Lung (tissue), 12 donors: Measurements from ENCODE around the gene PEX14. TPM values are rescaled to one million over a fixed set of nuclear protein-coding genes. Genes with fewer than 3 reads are reported as not detected.
"Not testable (repeated sequence)": the region's sequence is repeated elsewhere in the genome, so short reads cannot be mapped to it uniquely, and the experiment has no call there.

ENCODE experiments used
- ATAC-seq: fragments of 200-7000 bp; cut with Tn5 transposase; one replicate; pipeline ENCODE4 v1.9.1; 2020; ENCODE audit warnings: moderate number of reproducible peaks; ENCODE audit not compliant: insufficient read depth, low FRiP score
- DNase-seq, 3 donors: peaks; one replicate each; pipeline ENCODE4 v3.0.0-alpha.2; 2013 to 2017
- H3K27ac ChIP-seq, 2 donors: one replicate each; pipeline ENCODE4 v1.5.1; 2013; ENCODE audit warnings: mild to moderate bottlenecking in 2 of 2, moderate library complexity in 2 of 2, control low read depth in 1 of 2, inconsistent platforms in 1 of 2, low read depth in 1 of 2, low read length in 1 of 2
- H3K27me3 ChIP-seq, 3 donors: one replicate each; pipeline ENCODE4 v1.5.1; 2013; ENCODE audit warnings: low read length in 2 of 3; ENCODE audit not compliant: control insufficient read depth in 3 of 3, insufficient read depth in 3 of 3
- H3K36me3 ChIP-seq, 4 donors: one replicate each; pipeline ENCODE4 v1.5.1; 2013; ENCODE audit warnings: low read length in 4 of 4, mild to moderate bottlenecking in 1 of 4, moderate library complexity in 1 of 4; ENCODE audit not compliant: control insufficient read depth in 4 of 4, insufficient read depth in 4 of 4
- H3K4me1 ChIP-seq, 5 donors: one replicate each; pipeline ENCODE4 v1.5.1; 2013; ENCODE audit warnings: low read length in 5 of 5, mild to moderate bottlenecking in 2 of 5, moderate library complexity in 1 of 5; ENCODE audit not compliant: control insufficient read depth in 5 of 5, insufficient read depth in 5 of 5
- H3K4me3 ChIP-seq: one replicate; pipeline ENCODE4 v1.5.1; 2013; ENCODE audit warnings: mild to moderate bottlenecking, control low read depth, moderate library complexity
- H3K9ac ChIP-seq, 2 donors: one replicate each; pipeline ENCODE4 v1.5.1; 2013; ENCODE audit warnings: low read length in 2 of 2, control low read depth in 1 of 2; ENCODE audit not compliant: insufficient read depth in 1 of 2
- H3K9me3 ChIP-seq, 4 donors: one replicate each; pipeline ENCODE4 v1.5.1; 2013; ENCODE audit warnings: low read length in 3 of 4, mild to moderate bottlenecking in 1 of 4, moderate library complexity in 1 of 4; ENCODE audit not compliant: control insufficient read depth in 4 of 4, insufficient read depth in 3 of 4
- WGBS, 2 donors: extraction: QIAGEN DNeasy Blood & Tissue Kit; methylation state at CpG; one replicate each; pipeline ENCODE4 v1.1.7; 2013; 5-methylcytosine and 5-hydroxymethylcytosine counted together
- polyA plus RNA-seq, 2 donors: library from polyadenylated mRNA; stranded (reverse); fragments of 200-250 nt; gene quantifications; one replicate each; pipeline ENCODE4 v1.2.1, GENCODE V29; 2013
- total RNA-seq, 2 donors: library from RNA; depleted of rRNA in 1 of 2; stranded (reverse); fragments of >200 nt in 1 of 2; gene quantifications; one replicate each; pipeline ENCODE4 v1.2.1, GENCODE V29; 2014 to 2021
- TF ChIP-seq, protein P1 (sequence below): IDR thresholded peaks from 2 replicates; pipeline ENCODE4 v1.5.1; 2012; ENCODE audit warnings: mild to moderate bottlenecking; ENCODE audit errors: control extremely low read depth, extremely low read depth
- donor health status: control.
- donor health status: control.
- donor health status: Bipolar disorder and iron deficiency.
- donor health status: healthy.
- donor health status: DM: yes; HTN: yes; CAD: no.

Gene PEX14
- total and polyA plus RNA-seq, 4 donors, result 18.1 to 29.2 (median 20.8) TPM

DNA sequence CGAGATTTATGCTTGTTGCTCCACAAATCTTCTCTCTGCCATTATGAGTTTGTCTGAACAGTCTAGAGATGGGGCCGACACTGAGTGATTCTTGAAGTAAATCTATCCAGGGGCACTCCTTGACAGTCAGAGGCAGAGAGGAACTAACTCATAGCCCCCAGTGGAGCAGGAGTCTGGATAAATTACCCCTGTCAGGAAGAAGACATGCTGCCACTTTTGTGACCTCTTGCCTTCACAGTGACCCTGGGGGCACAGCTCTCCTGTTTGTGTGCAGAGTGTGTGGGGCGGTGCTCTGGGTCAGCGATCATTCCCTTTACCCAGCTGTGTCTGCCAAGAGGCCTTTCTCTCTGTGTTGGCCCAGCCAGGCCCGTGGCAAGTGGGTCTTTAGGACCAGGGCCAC is 29.5 kb downstream of the PEX14 start:
- TF ChIP-seq, protein P1, sequence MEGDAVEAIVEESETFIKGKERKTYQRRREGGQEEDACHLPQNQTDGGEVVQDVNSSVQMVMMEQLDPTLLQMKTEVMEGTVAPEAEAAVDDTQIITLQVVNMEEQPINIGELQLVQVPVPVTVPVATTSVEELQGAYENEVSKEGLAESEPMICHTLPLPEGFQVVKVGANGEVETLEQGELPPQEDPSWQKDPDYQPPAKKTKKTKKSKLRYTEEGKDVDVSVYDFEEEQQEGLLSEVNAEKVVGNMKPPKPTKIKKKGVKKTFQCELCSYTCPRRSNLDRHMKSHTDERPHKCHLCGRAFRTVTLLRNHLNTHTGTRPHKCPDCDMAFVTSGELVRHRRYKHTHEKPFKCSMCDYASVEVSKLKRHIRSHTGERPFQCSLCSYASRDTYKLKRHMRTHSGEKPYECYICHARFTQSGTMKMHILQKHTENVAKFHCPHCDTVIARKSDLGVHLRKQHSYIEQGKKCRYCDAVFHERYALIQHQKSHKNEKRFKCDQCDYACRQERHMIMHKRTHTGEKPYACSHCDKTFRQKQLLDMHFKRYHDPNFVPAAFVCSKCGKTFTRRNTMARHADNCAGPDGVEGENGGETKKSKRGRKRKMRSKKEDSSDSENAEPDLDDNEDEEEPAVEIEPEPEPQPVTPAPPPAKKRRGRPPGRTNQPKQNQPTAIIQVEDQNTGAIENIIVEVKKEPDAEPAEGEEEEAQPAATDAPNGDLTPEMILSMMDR, result no peak
- WGBS, 2 donors, result 60 to 65% methylated on average over 5 of the region's 5 CpGs
- no peak overlapping the region for H3K9ac ChIP-seq
- no peaks in the 10 kb centered on the region for H3K36me3 ChIP-seq
- no peak for DNase-seq
- no peaks in the 10 kb centered on the region for H3K9me3 ChIP-seq
- no peak overlapping the region for H3K27ac ChIP-seq
- no peak overlapping the region for H3K4me3 ChIP-seq
- H3K27me3 ChIP-seq, result no peaks in the 10 kb centered on the region
- peaks cover 0 to 2% (median 0%) of the 10 kb centered on the region in 5 donors for H3K4me1 ChIP-seq
- no peak for ATAC-seq

DNA sequence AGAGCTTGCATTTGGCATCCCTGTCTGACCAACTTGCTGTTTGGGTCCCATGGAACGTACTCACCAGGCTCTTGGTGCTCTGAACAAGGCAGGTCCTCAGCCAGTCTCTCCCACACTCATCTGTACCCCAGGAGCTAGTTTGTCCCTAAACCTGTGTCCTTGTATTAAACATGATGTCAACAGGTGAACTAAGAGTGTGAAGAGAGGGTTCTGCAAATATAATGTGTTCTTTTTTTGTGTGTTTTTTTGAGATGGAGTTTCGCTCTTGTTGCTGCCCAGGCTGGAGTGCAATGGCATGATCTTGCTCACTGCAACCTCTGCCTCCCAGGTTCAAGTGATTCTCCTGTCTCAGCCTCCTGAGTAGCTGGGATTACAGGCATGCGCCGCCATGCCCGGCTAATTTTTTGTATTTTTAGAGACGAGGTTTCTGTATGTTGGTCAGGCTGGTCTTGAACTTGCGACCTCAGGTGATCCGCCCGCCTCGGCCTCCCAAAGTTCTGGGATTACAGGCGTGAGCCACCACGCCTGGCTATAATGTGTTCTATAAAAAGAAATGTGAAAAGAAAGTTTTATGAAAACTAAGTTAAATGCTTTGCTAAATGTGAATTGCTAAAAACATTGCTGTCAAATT is 31.4 kb downstream of the PEX14 start:
- H3K27me3 ChIP-seq, H3K4me3 ChIP-seq, ATAC-seq, H3K27ac ChIP-seq, H3K9me3 ChIP-seq, DNase-seq, H3K9ac ChIP-seq, H3K36me3 ChIP-seq: not testable (repeated sequence)
- 94 to 96% methylated on average over 12 of the region's 12 CpGs for WGBS, 2 donors
- H3K4me1 ChIP-seq, result peaks cover 0 to 14% (median 8%) of the 10 kb centered on the region in 5 donors

DNA sequence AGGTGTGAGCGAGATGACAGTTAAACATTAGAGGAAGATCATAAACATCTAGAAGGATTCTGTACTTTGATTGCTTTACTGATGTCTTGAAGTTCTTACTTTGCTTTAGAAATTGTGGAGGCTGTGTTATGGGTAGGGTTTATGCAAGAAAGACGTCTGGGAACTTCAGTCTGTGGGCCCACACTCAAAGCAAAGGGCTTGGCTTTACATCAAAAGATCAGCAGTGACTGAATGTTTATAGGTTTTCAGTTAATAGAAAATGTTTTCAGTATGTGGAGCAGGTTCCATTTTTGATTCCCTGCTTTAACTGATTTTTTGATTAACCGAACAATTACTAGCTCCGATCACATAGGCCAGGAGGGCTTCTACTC is 31.9 kb downstream of the PEX14 start:
- TF ChIP-seq, protein P1, result no peak
- DNase-seq (no peak), ATAC-seq (no peak)
- Histone ChIP-seq H3K36me3 (no peaks in the 10 kb centered on the region), H3K27ac (no peak overlapping the region), H3K4me1 (peaks cover 0 to 19% (median 8%) of the 10 kb centered on the region in 5 donors), H3K27me3 (no peaks in the 10 kb centered on the region), H3K4me3 (no peak overlapping the region), H3K9me3 (no peaks in the 10 kb centered on the region), H3K9ac (no peak overlapping the region)
- 71% methylated on average over 4 of the region's 4 CpGs for WGBS, 2 donors

DNA sequence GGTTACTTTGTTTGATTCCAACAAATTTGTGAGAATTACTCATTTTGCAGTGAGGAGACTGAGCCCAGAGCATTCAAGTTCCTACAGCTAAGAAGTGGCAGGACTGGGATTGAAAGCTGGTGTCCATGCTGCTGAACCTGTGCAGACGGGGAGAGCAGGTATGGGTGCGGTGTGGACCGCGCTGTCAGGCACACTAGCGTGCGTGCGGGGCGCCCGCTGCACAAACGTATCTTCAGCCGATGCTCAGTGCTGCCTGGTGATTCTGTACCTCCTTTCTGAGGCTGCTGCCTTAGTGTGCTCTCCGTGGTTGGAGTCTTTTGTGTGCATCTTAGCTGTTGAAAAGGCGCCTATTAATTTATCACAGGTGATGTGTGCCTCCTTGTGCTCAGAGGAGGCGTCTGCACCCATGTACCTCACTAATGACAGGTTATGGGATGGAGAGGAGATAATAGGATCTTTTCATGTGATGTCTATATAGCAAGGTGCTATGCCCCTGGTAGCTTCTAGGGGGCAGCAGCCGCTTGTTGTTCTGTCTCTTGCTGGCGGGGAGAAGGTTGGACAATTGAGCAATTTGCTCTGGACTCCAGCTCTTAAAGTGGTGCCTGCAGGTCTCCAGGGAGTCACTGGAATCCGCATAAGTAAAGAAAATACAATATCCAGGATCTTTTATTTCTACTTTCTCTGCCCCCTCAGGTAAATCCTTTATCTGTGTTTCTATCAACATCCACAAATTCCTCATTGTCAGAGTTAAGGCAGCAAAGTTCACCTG is 32.5 kb downstream of the PEX14 start:
- no peak overlapping the region for H3K9ac ChIP-seq
- no peaks in the 10 kb centered on the region for H3K27me3 ChIP-seq
- ATAC-seq (peak; percentile 72), DNase-seq (peak; percentile 68 to 87 (median 73))
- peaks cover 0 to 20% (median 8%) of the 10 kb centered on the region in 5 donors for H3K4me1 ChIP-seq
- H3K27ac ChIP-seq, result no peak overlapping the region
- H3K9me3 ChIP-seq, result no peaks in the 10 kb centered on the region
- H3K4me3 ChIP-seq, result no peak overlapping the region
- WGBS, 2 donors, result 71 to 75% methylated on average over 17 of the region's 17 CpGs
- H3K36me3 ChIP-seq, result no peaks in the 10 kb centered on the region
- TF ChIP-seq, protein P1, result peak; percentile 91
